AG10803 (cell line): ENCODE results near the gene KLHL18.
"Not testable (repeated sequence)": the region's sequence is repeated elsewhere in the genome, so short reads cannot be mapped to it uniquely, and the experiment has no call there.

ENCODE experiments used
- DNase-seq: peaks from one replicate; pipeline ENCODE4 v3.0.0; 2010; ENCODE audit warnings: low read depth
- H3K4me3 ChIP-seq: 2 replicates; pipeline ENCODE4 v1.5.1; 2011; ENCODE audit warnings: mild to moderate bottlenecking, low read length, control low read depth
- CTCF ChIP-seq: conservative IDR thresholded peaks from 2 replicates; pipeline ENCODE4 v1.5.1; 2011; ENCODE audit warnings: mild to moderate bottlenecking, low read length, control low read depth, inconsistent platforms

Gene KLHL18

GRCh38 chr3:47299381-47300318 lies 16.9 kb downstream of the KLHL18 start:
- no peak for DNase-seq
- TF ChIP-seq CTCF: no peak
- H3K4me3 ChIP-seq: no peak overlapping the region

GRCh38 chr3:47301456-47301855 lies 18.7 kb downstream of the KLHL18 start:
- no peak for TF ChIP-seq CTCF
- DNase-seq: no peak
- H3K4me3 ChIP-seq: no peak overlapping the region

GRCh38 chr3:47306022-47306421 lies 23.3 kb downstream of the KLHL18 start:
- no peak for DNase-seq
- TF ChIP-seq CTCF: no peak
- no peak overlapping the region for H3K4me3 ChIP-seq

GRCh38 chr3:47309231-47309630 lies 26.5 kb downstream of the KLHL18 start:
- DNase-seq: not testable (repeated sequence)

GRCh38 chr3:47310391-47310790 lies 27.6 kb downstream of the KLHL18 start:
- H3K4me3 ChIP-seq: no peak overlapping the region
- DNase-seq: no peak
- no peak for TF ChIP-seq CTCF

More at GRCh38 chr3:47309231-47309630, 26.5 kb downstream of the KLHL18 start:
- H3K4me3 ChIP-seq: not testable (repeated sequence)

GRCh38 chr3:47313341-47314055 lies 30.8 kb downstream of the KLHL18 start:
- TF ChIP-seq CTCF: no peak
- H3K4me3 ChIP-seq: no peak overlapping the region
- no peak for DNase-seq

GRCh38 chr3:47314056-47314764 lies 31.5 kb downstream of the KLHL18 start:
- H3K4me3 ChIP-seq: no peak overlapping the region
- no peak for TF ChIP-seq CTCF
- DNase-seq: no peak
